NCI-H1930 (cell line): ENCODE measurements around the gene ARFRP1.
"Not testable (repeated sequence)": the region's sequence is repeated elsewhere in the genome, so short reads cannot be mapped to it uniquely, and the experiment has no call there.

Source experiments
- DNase-seq, 2 experiments: peaks; one replicate each; lab custom pipeline; 2025; lab: John Stamatoyannopoulos, UW

ARFRP1 gene

DNA sequence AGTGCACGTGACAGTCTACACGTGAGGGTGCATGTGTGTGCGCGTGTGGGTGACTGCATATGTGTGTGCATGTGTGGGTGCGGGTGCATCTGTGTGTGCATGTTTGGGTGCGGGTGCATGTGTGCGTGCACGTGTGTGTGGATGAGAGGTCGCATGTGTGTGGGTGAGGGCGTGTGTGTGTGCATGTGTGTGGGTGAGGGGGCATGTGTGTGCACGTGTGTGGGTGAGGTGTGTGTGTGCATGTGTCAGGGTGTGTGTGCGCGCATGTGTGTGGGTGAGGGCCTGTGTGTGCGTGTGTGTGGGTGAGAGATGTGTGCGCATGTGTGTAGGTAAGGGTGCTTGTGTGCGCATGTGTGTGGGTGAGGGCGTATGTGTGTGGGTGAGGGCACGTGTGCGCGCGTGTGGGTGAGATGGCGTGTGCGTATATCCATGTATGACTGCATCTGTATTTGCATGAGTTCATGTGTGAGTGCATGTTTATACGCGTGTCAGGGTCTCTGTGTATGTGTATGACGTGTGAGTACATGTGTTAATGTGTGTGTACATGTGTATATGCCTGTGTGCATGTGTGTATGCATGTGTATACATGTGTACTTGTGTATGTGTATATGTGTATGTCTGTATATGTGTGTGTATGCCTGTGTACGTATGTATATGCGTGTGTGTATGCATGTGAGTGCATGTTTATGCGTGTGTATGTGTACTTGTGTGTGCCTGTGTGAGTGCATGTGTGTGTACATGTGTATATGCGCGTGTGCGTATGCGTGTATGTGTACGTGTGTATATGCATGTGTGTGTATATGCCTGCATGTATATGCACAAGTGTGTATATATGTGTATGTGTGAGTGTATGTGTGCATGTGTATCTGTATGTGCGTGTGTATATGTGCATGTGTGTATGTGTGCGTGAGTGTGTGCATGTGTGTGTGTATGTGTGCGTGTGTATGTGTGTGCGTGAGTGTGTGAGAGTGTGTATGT is 24.6 kb upstream of the ARFRP1 start:
- no peak for DNase-seq

DNA sequence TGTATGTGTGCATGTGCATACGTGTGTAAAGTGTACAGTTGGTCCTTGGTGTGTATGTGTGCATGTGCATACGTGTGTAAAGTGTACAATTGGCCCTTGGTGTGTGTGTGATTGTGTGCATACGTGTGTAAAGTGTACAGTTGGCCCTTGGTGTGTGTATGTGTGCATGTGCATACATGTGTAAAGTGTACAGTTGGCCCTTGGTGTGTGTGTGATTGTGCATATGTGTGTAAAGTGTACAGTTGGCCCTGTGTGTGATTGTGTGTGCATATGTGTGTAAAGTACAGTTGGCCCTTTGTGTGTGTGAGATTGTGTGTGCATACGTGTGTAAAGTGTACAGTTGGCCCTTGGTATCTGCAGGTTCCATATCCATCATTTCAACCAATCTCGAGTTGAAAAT is 23.6 kb upstream of the ARFRP1 start:
- DNase-seq = no peak

DNA sequence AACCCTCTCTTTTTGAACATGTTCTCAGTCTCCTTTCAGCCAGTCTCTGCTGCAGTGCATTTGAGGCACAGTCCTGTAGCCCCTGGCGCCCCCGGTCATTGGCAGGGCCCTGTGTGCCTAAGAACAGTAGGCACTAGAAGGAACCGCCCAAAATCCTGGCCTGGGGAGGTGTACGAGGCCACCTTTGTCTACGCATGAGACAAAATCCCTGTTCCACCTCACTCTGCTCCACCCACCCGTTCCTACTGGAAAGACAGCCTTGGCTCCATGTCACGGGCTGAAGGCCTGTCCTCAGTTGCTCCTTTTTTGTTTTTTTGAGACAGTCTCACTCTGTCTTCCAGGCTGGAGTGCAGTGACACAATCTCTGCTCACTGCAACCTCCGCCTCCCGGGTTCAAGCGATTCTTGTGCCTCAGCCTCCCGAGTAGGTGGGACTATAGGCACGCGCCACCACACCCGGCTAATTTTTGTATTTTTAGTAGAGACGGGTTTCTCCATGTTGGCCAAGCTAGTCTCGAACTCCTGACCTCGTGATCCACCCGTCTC is 22.5 kb upstream of the ARFRP1 start:
- DNase-seq = not testable (repeated sequence)

DNA sequence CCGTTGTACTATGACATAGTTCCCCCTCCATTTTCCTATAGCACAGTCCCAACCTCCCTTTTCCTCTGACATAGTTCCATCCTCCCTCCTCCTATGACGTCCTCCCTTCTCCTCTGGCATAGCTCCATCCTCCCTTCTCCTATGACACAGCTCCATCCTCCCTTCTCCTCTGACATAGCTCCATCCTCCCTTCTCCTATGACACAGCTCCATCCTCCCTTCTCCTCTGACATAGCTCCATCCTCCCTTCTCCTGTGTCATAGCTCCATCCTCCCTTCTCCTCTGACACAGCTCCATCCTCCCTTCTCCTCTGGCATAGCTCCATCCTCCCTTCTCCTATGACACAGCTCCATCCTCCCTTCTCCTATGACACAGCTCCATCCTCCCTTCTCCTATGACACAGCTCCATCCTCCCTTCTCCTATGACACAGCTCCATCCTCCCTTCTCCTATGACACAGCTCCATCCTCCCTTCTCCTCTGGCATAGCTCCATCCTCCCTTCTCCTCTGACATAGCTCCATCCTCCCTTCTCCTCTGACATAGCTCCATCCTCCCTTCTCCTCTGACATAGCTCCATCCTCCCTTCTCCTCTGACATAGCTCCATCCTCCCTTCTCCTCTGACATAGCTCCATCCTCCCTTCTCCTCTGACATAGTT is 15.3 kb upstream of the ARFRP1 start:
- DNase-seq = not testable (repeated sequence)

DNA sequence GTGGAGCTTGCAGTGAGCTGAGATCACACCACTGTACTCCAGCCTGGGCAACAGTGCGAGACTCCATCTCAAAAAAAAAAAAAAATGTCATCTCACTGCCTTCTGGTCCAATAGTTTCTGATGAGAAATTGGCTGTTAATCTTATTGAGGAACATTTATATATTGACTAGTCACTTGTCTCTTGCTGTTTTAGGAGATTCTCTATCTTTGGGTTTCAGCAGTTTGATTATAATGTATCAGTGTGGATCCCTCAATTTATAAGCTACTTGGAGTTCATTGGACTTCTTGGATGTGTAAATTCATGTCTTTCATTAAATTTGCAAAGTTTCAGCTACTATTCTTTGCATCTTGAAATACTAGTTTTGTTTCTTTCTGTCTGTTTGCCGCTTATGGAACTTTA is 11.2 kb upstream of the ARFRP1 start:
- no peak for DNase-seq

DNA sequence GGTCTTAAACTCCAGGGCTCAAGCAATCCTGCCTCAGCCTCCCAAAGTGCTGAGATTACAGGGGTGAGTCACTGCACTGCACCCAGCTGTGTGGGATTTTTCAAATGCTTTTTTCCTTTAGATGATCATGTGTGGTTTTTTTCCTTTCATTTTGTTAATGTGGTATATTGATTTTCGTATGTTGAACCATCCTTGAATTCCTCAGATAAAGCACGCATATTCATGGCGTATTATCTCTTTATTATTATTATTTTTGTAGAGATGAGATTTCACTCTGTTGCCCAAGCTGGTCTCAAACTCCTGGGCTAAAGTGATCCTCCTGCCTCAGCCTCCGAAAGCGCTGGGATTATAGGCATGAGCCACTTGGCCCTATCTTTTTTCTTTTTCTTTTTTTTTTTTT is 7.1 kb upstream of the ARFRP1 start:
- DNase-seq = no peak

DNA sequence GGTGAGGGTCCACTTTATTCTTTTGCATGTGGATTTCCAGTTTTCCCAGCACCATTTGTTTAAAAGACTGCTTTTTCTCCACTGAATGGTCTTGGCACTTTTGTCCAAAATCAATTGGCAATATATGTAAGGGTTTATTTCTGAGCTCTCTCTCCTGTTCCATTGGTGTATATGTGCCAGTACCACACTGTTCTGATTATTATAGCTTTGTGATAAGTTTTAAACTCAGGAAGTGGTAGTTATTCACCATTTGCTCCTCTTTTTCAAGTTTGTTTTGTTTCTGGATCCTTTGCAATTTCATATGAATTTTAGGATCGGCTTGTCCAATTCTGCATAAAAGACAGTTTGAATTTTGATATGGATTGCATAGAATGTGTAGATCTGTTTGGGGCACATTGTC is 4.4 kb upstream of the ARFRP1 start:
- no peak for DNase-seq

DNA sequence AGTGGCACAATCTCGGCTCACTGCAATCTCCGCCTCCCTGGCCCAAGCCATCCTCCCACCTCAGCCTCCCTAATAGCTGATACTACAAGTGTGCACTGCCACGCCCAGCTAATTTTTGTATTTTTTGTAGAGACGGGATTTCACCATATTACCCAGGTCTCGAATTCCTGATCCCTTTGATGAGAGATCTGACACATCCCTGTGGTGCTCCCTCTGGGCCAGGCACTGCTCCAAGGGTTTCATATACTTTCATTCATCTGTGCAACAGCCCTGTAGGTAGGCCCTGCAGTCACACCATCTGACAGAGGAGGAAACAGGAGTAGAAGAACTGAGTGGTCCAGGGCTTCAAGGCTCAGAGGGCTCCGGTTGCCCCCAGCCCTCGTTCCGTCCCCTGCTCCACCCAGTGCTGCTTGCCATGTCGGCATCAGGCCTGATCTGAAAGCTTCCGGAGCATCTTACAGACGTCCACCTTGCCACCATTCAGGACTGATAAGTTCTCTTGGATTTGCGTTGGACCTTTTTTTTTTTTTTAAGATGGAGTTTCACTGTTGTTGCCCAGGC is 3.4 kb upstream of the ARFRP1 start:
- no peak for DNase-seq

DNA sequence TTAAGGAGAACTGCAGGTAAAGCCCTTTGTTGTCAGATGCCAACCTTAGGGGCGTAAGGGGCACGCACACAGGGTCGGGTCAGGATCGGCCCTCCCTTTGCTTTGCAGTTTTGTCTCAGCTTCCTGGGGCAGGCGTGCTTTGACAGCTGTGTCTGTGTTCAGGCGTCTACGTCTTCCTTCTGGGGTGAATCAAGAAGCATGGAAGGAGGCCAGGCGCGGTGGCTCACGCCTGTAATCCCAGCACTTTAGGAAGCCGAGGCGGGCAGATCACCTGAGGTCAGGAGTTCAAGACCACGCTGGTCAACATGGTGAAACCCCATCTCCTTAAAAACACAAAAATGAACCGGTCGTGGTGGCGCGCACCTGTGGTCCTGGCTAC is 1.4 kb upstream of the ARFRP1 start:
- no peak for DNase-seq

DNA sequence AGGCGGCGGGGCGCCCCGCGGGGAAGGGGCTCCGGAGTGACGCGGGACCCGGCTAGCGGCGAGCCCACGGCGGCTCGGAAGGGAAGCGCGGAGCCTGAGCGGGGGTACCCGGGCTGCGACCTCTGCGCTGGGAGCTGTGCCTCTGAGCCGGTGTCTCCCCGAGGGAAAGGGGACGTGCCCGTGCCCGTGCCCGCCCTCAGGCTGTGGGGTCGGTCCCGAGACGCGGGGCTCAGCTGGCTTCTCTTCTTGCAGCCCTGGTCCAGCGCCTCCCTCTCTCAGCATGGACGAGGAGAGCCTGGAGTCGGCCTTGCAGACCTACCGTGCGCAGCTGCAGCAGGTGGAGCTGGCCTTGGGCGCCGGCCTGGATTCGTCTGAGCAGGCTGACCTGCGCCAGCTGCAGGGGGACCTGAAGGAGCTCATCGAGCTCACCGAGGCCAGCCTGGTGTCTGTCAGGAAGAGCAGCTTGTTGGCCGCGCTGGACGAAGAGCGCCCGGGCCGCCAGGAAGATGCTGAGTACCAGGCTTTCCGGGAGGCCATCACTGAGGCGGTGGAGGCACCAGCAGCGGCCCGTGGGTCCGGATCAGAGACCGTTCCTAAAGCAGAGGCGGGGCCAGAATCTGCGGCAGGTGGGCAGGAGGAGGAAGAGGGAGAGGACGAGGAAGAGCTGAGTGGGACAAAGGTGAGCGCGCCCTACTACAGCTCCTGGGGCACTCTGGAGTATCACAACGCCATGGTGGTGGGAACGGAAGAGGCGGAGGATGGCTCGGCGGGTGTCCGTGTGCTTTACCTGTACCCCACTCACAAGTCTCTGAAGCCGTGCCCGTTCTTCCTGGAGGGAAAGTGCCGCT is 749 bp upstream of the ARFRP1 start:
- DNase-seq = no peak

DNA sequence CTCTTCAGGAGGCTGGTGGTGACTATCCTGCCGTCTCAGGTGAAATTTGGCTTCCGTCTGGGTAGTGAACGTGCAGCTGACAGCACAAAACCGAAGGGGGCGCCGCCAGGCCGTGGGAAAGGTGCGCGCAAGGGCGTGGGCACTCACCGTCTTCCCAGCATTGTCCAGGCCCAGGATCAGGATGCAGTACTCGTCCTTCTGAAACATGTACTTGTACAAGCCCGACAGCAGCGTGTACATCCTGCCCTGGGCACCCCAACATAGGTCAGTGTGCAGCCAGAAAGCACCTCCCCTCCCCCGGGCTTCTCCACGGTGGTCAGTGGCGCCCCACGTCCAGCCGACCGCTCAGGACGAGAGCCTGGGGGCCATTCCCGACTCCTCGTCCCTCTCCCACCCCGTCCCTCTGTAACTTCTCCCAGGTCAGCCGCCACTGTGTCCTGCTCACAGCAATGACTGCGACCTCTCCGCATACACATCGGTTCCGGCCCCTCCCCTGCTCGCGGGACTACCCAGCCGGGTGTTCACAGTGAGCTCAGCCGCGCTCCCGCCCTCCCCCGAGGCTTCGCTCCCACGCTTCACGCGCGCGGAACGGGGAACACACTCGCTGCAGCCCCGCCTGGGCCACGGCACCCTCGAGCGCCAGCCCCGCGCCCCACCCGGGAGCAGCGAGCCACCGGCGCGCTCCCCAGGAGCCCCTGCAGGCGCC is 771 bp downstream of the ARFRP1 start:
- peak in 1 of 2 experiments; percentile 40 for DNase-seq

DNA sequence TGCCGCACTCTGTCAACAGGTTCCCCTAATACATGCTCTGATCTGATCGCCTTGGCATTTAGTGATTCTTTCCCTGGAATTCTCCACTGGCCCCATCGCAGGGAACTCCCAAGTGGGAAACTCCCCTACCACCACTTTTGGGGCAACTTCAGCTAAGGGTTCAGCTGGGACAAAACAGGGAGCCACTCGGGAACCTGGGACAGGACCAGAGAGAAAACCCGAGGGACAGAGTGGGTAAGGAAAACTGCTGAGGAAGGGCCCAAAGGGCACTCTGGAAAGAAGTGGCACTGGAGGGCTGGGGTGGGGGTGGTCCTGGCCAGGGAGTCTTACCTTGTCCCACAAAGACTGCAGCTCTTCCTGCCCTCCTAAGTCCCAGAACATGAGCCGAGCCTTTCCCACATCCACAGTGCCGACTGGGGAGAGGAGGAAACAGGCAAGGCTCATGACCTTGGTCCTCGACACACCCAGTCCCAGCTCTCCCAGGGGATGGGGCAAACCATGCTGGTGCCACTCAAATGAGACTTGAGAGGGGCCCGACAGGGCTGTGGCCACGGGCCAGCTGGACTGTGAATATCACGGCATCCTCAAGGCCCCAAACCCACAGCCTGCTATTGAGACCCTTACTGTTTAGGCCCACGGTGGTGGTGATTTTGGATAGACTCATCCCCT is 1.6 kb downstream of the ARFRP1 start:
- no peak for DNase-seq

DNA sequence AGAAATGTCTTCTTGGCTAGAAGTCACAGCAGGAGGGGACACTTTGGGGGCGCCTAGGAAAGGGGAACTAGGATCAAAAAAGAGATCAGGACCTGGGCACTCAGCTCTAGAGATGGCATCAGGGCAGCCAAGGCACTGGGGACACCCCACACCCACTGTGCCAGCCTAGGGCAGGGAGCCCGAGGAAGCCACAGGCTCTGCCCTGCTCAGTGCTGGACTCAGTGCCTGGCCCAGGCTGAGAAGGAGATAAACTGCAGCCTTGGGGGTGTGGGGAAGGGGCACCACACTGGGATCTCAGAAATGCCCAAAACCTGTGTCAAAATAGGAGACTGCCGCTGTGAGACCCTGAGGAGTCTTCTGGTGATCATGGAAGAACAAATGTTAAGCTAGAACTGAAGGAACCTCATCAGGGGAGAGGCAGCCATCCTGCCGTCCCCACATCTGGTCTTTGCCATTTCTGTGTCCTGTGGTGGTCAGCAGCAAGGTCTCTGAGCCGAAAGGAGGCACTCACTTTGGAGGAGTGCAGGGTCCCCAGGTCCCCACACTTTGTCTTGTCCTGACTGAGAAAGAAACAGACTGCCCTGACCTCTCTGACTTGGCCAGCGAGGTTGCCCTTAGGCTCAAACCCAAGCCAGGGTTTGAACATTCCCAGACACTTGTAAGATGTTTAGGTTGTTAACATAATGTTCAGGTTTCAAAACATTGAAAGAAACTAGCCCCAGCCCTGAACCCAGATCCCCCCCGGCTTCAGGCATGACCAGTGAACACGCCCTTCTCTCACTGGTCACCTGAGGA is 2.3 kb downstream of the ARFRP1 start:
- DNase-seq = no peak

DNA sequence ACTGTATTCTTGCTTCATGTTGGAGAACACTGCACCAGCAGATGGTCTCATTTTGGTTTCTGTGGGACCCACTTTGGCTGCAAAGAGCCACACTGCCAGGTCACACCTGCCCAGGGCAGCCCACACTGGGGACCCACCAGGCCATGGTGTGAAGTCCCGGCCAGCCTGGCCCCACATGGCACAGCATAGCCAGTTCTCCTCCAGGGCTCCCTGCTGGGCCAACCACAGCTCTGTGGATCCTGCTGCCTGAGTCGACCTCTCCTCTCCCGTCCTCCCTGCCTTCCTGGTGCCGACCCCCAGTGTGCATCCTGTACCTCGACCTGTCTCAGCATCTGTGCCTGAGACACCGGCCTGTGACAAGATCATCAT is 3.0 kb downstream of the ARFRP1 start:
- no peak for DNase-seq

DNA sequence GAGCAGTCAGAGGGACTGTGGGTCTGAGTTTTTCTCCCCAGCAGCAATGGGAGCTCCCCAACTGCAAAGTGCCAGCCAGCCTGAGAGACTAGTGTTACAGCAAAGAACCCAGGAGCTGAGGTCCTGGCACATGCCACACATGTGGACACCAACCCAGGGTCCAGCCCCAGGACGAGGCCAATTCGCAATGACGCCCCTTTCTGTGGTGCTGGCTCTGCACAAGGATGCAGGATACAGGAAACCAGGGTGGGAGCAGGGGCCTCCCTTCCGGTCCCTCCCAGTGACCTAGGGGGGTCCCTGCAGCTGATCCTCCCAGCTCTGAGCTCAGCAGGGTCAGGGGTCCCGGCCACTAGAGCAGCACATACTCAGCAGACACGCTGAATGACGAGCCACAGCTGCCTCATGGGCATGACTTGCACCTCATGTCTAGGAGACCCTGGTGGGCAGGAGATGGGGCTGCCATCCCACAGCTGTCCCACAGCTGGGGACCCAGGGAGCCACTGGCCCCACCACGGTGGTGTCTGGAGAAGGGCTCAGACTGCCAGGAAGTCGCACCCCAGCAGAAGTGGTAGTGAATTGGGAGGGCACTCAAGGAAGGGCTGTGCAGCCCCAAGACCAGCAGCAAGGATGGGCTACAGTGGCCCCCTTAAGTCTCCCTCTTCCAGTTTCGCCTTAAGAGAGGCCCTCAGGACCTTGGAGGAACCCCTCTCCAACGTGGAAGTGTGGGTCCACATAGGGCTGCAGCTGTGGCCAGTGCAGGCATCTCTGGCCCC is 3.6 kb downstream of the ARFRP1 start:
- no peak for DNase-seq

DNA sequence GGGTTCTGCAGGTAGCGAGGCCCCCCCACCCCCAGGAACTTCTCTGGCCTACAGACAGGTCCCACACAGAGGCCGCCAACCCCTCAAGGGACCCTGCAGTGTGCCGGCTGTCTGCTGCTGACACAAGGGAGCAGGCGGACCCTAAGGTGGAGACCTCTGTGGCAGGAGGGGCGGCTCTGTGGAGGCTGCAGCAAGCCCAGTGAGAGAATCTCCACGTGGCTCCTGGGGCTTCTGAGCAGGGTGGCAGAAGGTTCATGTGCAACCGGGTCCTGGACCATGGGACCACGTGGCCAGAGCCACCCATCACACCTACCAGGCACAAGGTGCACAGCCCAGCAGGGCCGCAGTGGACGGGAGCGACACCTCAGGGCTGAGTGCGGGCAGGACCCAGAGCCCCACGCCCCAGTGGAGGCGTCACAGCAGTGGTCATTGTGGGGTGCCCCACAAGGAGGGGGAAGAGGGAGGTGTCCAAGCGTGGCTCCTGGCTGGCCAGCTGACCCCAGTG is 4.3 kb downstream of the ARFRP1 start:
- DNase-seq = no peak

DNA sequence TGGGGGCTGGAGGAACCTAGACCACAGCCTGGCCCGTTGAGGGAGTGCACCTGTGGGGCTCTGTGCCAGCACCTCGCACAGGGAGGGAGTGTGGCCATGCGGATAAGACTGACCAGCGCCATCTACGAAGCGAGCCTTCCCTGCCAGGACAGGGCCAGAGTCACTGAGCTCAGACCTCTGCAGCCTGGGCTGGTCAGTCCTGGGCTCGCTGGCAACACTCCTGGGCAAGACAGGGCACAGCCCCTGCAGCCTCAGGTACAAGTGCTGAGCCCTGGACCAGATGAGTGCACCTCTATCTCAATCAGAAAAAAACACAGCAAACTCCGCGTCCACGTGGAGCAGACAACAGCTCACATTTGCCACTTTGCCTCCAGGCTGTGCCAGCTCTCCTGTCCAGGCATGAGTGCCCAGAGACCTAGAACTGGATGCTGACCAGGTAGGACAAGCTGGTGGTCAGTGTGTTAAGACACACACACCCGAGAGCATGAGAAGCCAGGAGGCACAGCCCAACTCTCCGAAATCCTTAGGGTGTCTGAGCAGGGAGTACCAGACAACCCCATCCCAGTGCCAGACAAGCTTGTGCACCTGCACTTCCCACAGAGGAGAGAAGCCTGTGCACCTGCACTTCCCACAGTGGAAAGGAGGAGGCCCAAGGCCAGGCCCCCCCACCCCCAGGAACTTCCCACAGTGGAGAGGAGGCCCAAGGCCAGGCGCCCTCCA is 4.9 kb downstream of the ARFRP1 start:
- DNase-seq = no peak

DNA sequence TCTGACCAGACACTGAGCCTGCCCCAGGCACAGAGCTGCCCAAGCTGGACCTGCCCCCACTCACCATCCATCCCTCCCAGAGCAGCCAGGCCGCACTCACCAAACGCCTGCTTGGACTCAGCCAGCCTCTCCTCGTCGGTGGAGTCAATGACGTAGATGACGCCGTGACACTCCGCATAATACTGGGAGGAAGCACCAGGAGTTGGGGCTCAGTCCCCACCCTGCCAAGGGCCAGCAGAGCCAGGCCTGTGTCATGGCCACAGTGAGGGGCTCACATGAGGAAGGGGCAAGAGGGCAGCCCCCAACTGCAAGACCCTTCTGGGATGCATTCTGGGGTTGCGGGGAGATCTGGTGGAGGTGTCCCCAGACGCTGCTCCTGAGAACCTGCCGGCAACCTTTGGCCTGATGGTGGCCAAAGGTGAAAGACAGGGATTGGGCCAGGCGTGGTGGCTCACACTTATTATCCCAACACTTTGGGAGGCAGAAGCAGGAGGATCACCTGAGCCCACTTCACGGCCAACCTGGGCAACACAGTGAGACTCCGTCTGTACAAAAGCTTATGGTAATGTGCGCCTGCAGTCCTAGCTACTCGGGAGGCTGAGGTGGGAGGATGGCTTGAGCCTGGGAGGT is 5.6 kb downstream of the ARFRP1 start:
- no peak for DNase-seq
